HCT116 (cell line): Measurements from ENCODE around the gene MACF1. TPM values are rescaled to one million over a fixed set of nuclear protein-coding genes. Genes with fewer than 3 reads are reported as not detected.

Experiments used
- ATAC-seq: fragments of 200-7000 bp; cut with Tn5 transposase; 2 replicates; pipeline ENCODE4 v1.9.1; 2020; ENCODE audit warnings: mild to moderate bottlenecking, moderate library complexity
- BruUV-seq: library from RNA; stranded (reverse); fragments of 400-500 nt; replicated peaks from 2 replicates; lab custom pipeline; 2021; lab: Mats Ljungman, UMichigan
- CTCF ChIA-PET: fragments of 300-600 bp; sonication (Branson Sonifier 250); formaldehyde crosslinking; loops from one replicate; lab custom pipeline; 2021; ENCODE audit warnings: antibody characterized with exemption; lab: Charles Lee
- POLR2A ChIA-PET: fragments of 300-600, 350-600 bp; sonication (Branson Sonifier 250); formaldehyde crosslinking; loops from one replicate; lab custom pipeline; 2021; ENCODE audit warnings: antibody characterized with exemption; lab: Charles Lee
- RAD21 ChIA-PET, 2 experiments: fragments of 300-600 bp; sonication (Branson Sonifier 250); formaldehyde crosslinking; loops; one replicate each; lab custom pipeline; 2023; ENCODE audit warnings: low total read pairs in 2 of 2; ENCODE audit not compliant: uncharacterized antibody in 2 of 2, unreplicated experiment in 2 of 2, low non-redundant PET in 1 of 2; lab: Charles Lee
- DNase-seq: peaks from one replicate; pipeline ENCODE4 v3.0.0-alpha.2; 2010; ENCODE audit warnings: low read depth, low spot score
- H2AFZ ChIP-seq: fragments of 200-600 bp; shearing (Covaris generic), sonication (generic); 2 replicates; pipeline ENCODE4 v1.6.1; 2017; ENCODE audit warnings: low read depth, mixed run types, mixed read lengths, antibody characterized with exemption, low read length; ENCODE audit not compliant: poor library complexity, severe bottlenecking
- H3K27ac ChIP-seq: 2 replicates; pipeline ENCODE4 v1.5.1; 2012; ENCODE audit warnings: low read depth, low read length
- H3K27me3 ChIP-seq: fragments of 200-600 bp; sonication (generic); 2 replicates; pipeline ENCODE4 v1.6.1; 2016; ENCODE audit warnings: mixed run types, low read length, mixed read lengths; ENCODE audit not compliant: insufficient read depth
- H3K36me3 ChIP-seq, 2 experiments: fragments of 200-500 bp in 1 of 2; fragments of 200-600 bp in 1 of 2; sonication (Bioruptor generic) in 1 of 2; sonication (generic) in 1 of 2; 2 replicates each; pipeline versions ENCODE4 v1.5.1 to v1.6.1; 2014 to 2016; ENCODE audit warnings: low read length in 2 of 2, inconsistent platforms in 1 of 2, mixed read lengths in 1 of 2, mixed run types in 1 of 2; ENCODE audit not compliant: insufficient read depth in 2 of 2, control insufficient read depth in 1 of 2
- H3K4me1 ChIP-seq, 2 experiments: fragments of 200-600 bp in 1 of 2; sonication (generic) in 1 of 2; 2 replicates each; pipeline versions ENCODE4 v1.5.1 to v1.6.1; 2012 to 2017; ENCODE audit warnings: low read length in 2 of 2, inconsistent platforms in 1 of 2, mild to moderate bottlenecking in 1 of 2, mixed read lengths in 1 of 2, mixed run types in 1 of 2, moderate library complexity in 1 of 2; ENCODE audit not compliant: insufficient read depth in 2 of 2, control insufficient read depth in 1 of 2
- H3K4me2 ChIP-seq: fragments of 200-600 bp; sonication (generic); 2 replicates; pipeline ENCODE4 v1.6.1; 2017; ENCODE audit warnings: mixed run types, low read length, mixed read lengths
- H3K4me3 ChIP-seq, 2 experiments: fragments of 200-600 bp in 1 of 2; sonication (generic) in 1 of 2; replicated peaks in 1 of 2; 2 replicates each; pipeline ENCODE4 v1.5.1; 2011 to 2016; ENCODE audit warnings: low read length in 2 of 2, control low read depth in 1 of 2, low read depth in 1 of 2, mild to moderate bottlenecking in 1 of 2, mixed read lengths in 1 of 2, mixed run types in 1 of 2
- H3K79me2 ChIP-seq: fragments of 200-600 bp; sonication (generic); 2 replicates; pipeline ENCODE4 v1.6.1; 2017; ENCODE audit warnings: mild to moderate bottlenecking, mixed run types, low read length, moderate library complexity, mixed read lengths; ENCODE audit not compliant: insufficient read depth
- H3K9ac ChIP-seq: fragments of 200-600 bp; sonication (generic); 2 replicates; pipeline ENCODE4 v1.6.1; 2016; ENCODE audit warnings: low read length, mixed read lengths
- H3K9me2 ChIP-seq: fragments of 200-600 bp; sonication (generic), shearing (Covaris generic); 2 replicates; pipeline ENCODE4 v1.6.1; 2017; ENCODE audit warnings: mixed run types, mild to moderate bottlenecking, moderate library complexity; ENCODE audit not compliant: insufficient read depth
- H3K9me3 ChIP-seq, 2 experiments: fragments of 200-500 bp in 1 of 2; fragments of 200-600 bp in 1 of 2; sonication (Bioruptor generic) in 1 of 2; sonication (generic) in 1 of 2; 2 replicates each; pipeline ENCODE4 v1.6.1; 2014 to 2017; ENCODE audit warnings: low read length in 2 of 2, mixed read lengths in 2 of 2, inconsistent platforms in 1 of 2, low read depth in 1 of 2, mild to moderate bottlenecking in 1 of 2, mixed run types in 1 of 2, moderate library complexity in 1 of 2; ENCODE audit not compliant: control insufficient read depth in 1 of 2, insufficient read depth in 1 of 2
- H4K20me1 ChIP-seq: fragments of 200-600 bp; sonication (generic), shearing (Covaris generic); 2 replicates; pipeline ENCODE4 v1.6.1; 2017; ENCODE audit warnings: mixed run types, mild to moderate bottlenecking, moderate library complexity; ENCODE audit not compliant: insufficient read depth
- CBX3 ChIP-seq: IDR thresholded peaks from 2 replicates; pipeline ENCODE4 v1.6.1; 2012; ENCODE audit warnings: low read depth
- CEBPB ChIP-seq: IDR thresholded peaks from 2 replicates; pipeline ENCODE4 v1.6.1; 2012; ENCODE audit warnings: low read depth
- EZH2phosphoT487 ChIP-seq: fragments of 200-600 bp; IDR thresholded peaks from 2 replicates; pipeline ENCODE4 v1.6.1; 2018; ENCODE audit warnings: antibody characterized with exemption, borderline replicate concordance
- FOSL1 ChIP-seq: IDR thresholded peaks from 2 replicates; pipeline ENCODE4 v1.6.1; 2012; ENCODE audit warnings: low read depth
- JUND ChIP-seq: IDR thresholded peaks from 2 replicates; pipeline ENCODE4 v1.6.1; 2012
- POLR2A ChIP-seq: IDR thresholded peaks from 2 replicates; pipeline ENCODE4 v1.7.0; 2011; ENCODE audit warnings: borderline replicate concordance; ENCODE audit not compliant: insufficient read depth, insufficient read length; ENCODE audit errors: extremely low read depth
- RAD21 ChIP-seq: IDR thresholded peaks from 2 replicates; pipeline ENCODE4 v1.6.1; 2012; ENCODE audit warnings: low read depth, mild to moderate bottlenecking
- SIN3A ChIP-seq: IDR thresholded peaks from 2 replicates; pipeline ENCODE4 v1.6.1; 2012; ENCODE audit warnings: low read depth
- SP1 ChIP-seq: IDR thresholded peaks from 2 replicates; pipeline ENCODE4 v1.6.1; 2012; ENCODE audit warnings: low read depth
- SRF ChIP-seq: IDR thresholded peaks from 2 replicates; pipeline ENCODE4 v1.6.1; 2012; ENCODE audit warnings: low read depth
- YY1 ChIP-seq: IDR thresholded peaks from 2 replicates; pipeline ENCODE4 v1.6.1; 2011; ENCODE audit warnings: low read length, low read depth, moderate library complexity, mild to moderate bottlenecking; ENCODE audit not compliant: insufficient replicate concordance; ENCODE audit errors: extremely low read depth
- ZFX ChIP-seq: fragments of 450-650 bp; IDR thresholded peaks from 2 replicates; pipeline ENCODE4 v1.6.1; 2017
- ZNF274 ChIP-seq: fragments of 200-500 bp; sonication (Bioruptor generic); IDR thresholded peaks from 2 replicates; pipeline ENCODE4 v1.6.1; 2014; ENCODE audit warnings: mild to moderate bottlenecking, low read depth, low read length, inconsistent platforms
- intact Hi-C: fragments of 100-400 bp; cut with micrococcal nuclease; formaldehyde crosslinking; loops from 2 replicates; pipeline ENCODE4 v1.10.0; 2022
- total RNA-seq: library from RNA; stranded (reverse); gene quantifications from one replicate; pipeline ENCODE4 v1.2.1, GENCODE V29; 2021; ENCODE audit not compliant: unreplicated experiment
- TF ChIP-seq, protein P1 (sequence below): IDR thresholded peaks from 2 replicates; pipeline ENCODE4 v1.6.1; 2011; ENCODE audit warnings: mild to moderate bottlenecking, low read length, moderate library complexity; ENCODE audit not compliant: insufficient replicate concordance; ENCODE audit errors: extremely low read depth

Gene MACF1
- total RNA-seq, 1 experiment from 2014 or later, result 146 TPM

DNA sequence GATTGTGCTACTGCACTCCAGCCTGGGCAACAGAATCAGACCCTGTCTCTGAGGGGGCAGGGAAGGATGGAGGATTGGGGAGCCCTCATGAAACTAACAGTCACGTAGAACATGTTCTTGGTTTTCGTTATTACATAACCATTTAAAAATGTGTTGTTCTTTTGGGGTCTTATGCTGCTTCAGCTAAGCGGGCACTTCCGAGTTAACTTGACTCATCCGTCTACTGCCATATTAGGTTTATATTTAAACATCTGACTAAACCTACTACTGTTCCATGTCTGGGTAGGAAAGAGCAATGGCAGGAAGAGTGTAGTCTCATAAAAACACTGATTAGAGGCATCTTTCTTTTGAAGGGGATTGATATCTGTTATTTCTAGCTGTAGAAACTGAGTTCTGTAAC is 227.4 kb downstream of the MACF1 start:
- ChIA-PET CTCF (no interaction called here), RAD21 (no interaction called here), POLR2A (no interaction called here)
- ATAC-seq, result no peak
- no peak for TF ChIP-seq CEBPB
- H3K4me3 ChIP-seq, result no peak overlapping the region
- no peak for DNase-seq
- no peak overlapping the region for H3K27ac ChIP-seq
- no peak overlapping the region for H2AFZ ChIP-seq
- H3K4me1 ChIP-seq, result no peaks in the 10 kb centered on the region
- H3K27me3 ChIP-seq, result no peaks in the 10 kb centered on the region
- intact Hi-C loops, result no loop called here
- no peak overlapping the region for H3K4me2 ChIP-seq
- no peak overlapping the region for H3K9ac ChIP-seq
- no peaks in the 10 kb centered on the region for H3K9me3 ChIP-seq
- H4K20me1 ChIP-seq, result no peaks in the 10 kb centered on the region
- no TSS peak for BruUV-seq
- H3K9me2 ChIP-seq, result no peaks in the 10 kb centered on the region
- peaks cover 45 to 47% of the 10 kb centered on the region in 2 experiments for H3K36me3 ChIP-seq
- no peaks in the 10 kb centered on the region for H3K79me2 ChIP-seq

GRCh38 chr1:39434797-39435395 is 230.4 kb downstream of the MACF1 start:
- ATAC-seq (no peak), DNase-seq (no peak)
- ChIA-PET POLR2A (no interaction called here), CTCF (no interaction called here), RAD21 (no interaction called here)
- no peaks in the 10 kb centered on the region for H3K9me2 ChIP-seq
- H3K27me3 ChIP-seq, result no peaks in the 10 kb centered on the region
- H4K20me1 ChIP-seq, result no peaks in the 10 kb centered on the region
- intact Hi-C loops, result loop anchor here (5.0 kb wide), 1 partner anchor 37 kb away; no protein-coding TSS in a partner anchor
- no peak overlapping the region for H3K27ac ChIP-seq
- no peaks in the 10 kb centered on the region for H3K79me2 ChIP-seq
- H3K4me1 ChIP-seq, result no peaks in the 10 kb centered on the region
- TF ChIP-seq FOSL1, result no peak
- TF ChIP-seq ZFX, result no peak
- TF ChIP-seq, protein P1, sequence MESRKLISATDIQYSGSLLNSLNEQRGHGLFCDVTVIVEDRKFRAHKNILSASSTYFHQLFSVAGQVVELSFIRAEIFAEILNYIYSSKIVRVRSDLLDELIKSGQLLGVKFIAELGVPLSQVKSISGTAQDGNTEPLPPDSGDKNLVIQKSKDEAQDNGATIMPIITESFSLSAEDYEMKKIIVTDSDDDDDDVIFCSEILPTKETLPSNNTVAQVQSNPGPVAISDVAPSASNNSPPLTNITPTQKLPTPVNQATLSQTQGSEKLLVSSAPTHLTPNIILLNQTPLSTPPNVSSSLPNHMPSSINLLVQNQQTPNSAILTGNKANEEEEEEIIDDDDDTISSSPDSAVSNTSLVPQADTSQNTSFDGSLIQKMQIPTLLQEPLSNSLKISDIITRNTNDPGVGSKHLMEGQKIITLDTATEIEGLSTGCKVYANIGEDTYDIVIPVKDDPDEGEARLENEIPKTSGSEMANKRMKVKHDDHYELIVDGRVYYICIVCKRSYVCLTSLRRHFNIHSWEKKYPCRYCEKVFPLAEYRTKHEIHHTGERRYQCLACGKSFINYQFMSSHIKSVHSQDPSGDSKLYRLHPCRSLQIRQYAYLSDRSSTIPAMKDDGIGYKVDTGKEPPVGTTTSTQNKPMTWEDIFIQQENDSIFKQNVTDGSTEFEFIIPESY, result no peak
- TF ChIP-seq ZNF274, result no peak
- TF ChIP-seq SRF, result no peak
- no peak for TF ChIP-seq YY1
- TF ChIP-seq CBX3, result no peak
- TF ChIP-seq JUND, result no peak
- TF ChIP-seq SIN3A, result no peak
- TF ChIP-seq SP1, result no peak
- no peak for TF ChIP-seq EZH2phosphoT487
- no peak for TF ChIP-seq CEBPB
- TF ChIP-seq POLR2A, result no peak
- no peak for TF ChIP-seq RAD21
- H2AFZ ChIP-seq, result no peak overlapping the region
- BruUV-seq, result no TSS peak
- no peak overlapping the region for H3K9ac ChIP-seq
- no peak overlapping the region for H3K4me2 ChIP-seq
- no peaks in the 10 kb centered on the region for H3K9me3 ChIP-seq
- H3K36me3 ChIP-seq, result peaks cover 38 to 48% of the 10 kb centered on the region in 2 experiments
- no peak overlapping the region for H3K4me3 ChIP-seq
